Right lung (tissue), 10 donors: Measurements from ENCODE around the gene PSMD7. TPM values are rescaled to one million over a fixed set of nuclear protein-coding genes. Genes with fewer than 3 reads are reported as not detected.

Experiments
- DNase-seq, 2 donors: peaks; one replicate each; pipeline ENCODE4 v3.0.0-alpha.2; 2013
- long read RNA-seq, 8 donors: transcript quantifications; one replicate each; lab custom pipeline, GENCODE V29; 2026
- polyA plus RNA-seq, 5 donors: library from polyadenylated mRNA; unstranded; fragments of 120-200 nt; gene quantifications; one replicate each; pipeline versions ENCODE4 v1.2.1 to v1.2.3, GENCODE V29; 2013; ENCODE audit warnings: inconsistent platforms in 1 of 5, low replicate concordance in 1 of 5; ENCODE audit not compliant: insufficient read length in 5 of 5, insufficient read depth in 1 of 5

Gene PSMD7
- 10 to 100 TPM; 77.4 to 88.1 (median 82.2) TPM for polyA plus RNA-seq
- long read RNA-seq, donor 1, transcript PSMD7-202 (2 exons, 724 nt): minor isoform, 5 of 72 reads
- long read RNA-seq, donor 1, transcript PSMD7-201 (7 exons, 1,670 nt): major isoform, 40 of 72 reads
- long read RNA-seq, donor 1, partial matches to known transcripts: 24 of 72 reads
- long read RNA-seq, donor 1, other reads (novel, unspliced or antisense): 0 of 72 reads
- long read RNA-seq, donor 2, transcript PSMD7-201 (7 exons, 1,670 nt): major isoform, 26 of 47 reads
- long read RNA-seq, donor 2, partial matches to known transcripts: 15 of 47 reads
- long read RNA-seq, donor 2, other reads (novel, unspliced or antisense): 0 of 47 reads
- long read RNA-seq, donor 3, transcript PSMD7-201 (7 exons, 1,670 nt): major isoform, 36 of 64 reads
- long read RNA-seq, donor 3, transcript PSMD7-202 (2 exons, 724 nt): minor isoform, 12 of 64 reads
- long read RNA-seq, donor 3, partial matches to known transcripts: 14 of 64 reads
- long read RNA-seq, donor 3, other reads (novel, unspliced or antisense): 0 of 64 reads
- long read RNA-seq, donor 4, transcript PSMD7-201 (7 exons, 1,670 nt): major isoform, 17 of 30 reads
- long read RNA-seq, donor 4, partial matches to known transcripts: 11 of 30 reads
- long read RNA-seq, donor 4, other reads (novel, unspliced or antisense): 0 of 30 reads
- long read RNA-seq, donor 5, transcript PSMD7-201 (7 exons, 1,670 nt): major isoform, 68 of 102 reads
- long read RNA-seq, donor 5, partial matches to known transcripts: 30 of 102 reads
- long read RNA-seq, donor 5, other reads (novel, unspliced or antisense): 0 of 102 reads
- long read RNA-seq, donor 6, transcript PSMD7-201 (7 exons, 1,670 nt): major isoform, 45 of 70 reads
- long read RNA-seq, donor 6, transcript PSMD7-202 (2 exons, 724 nt): minor isoform, 8 of 70 reads
- long read RNA-seq, donor 6, partial matches to known transcripts: 16 of 70 reads
- long read RNA-seq, donor 6, other reads (novel, unspliced or antisense): 0 of 70 reads
- long read RNA-seq, donor 7, transcript PSMD7-201 (7 exons, 1,670 nt): major isoform, 66 of 83 reads
- long read RNA-seq, donor 7, partial matches to known transcripts: 13 of 83 reads
- long read RNA-seq, donor 7, other reads (novel, unspliced or antisense): 0 of 83 reads
- long read RNA-seq, donor 8, transcript PSMD7-201 (7 exons, 1,670 nt): major isoform, 10 of 19 reads
- long read RNA-seq, donor 8, partial matches to known transcripts: 8 of 19 reads
- long read RNA-seq, donor 8, other reads (novel, unspliced or antisense): 0 of 19 reads

DNA sequence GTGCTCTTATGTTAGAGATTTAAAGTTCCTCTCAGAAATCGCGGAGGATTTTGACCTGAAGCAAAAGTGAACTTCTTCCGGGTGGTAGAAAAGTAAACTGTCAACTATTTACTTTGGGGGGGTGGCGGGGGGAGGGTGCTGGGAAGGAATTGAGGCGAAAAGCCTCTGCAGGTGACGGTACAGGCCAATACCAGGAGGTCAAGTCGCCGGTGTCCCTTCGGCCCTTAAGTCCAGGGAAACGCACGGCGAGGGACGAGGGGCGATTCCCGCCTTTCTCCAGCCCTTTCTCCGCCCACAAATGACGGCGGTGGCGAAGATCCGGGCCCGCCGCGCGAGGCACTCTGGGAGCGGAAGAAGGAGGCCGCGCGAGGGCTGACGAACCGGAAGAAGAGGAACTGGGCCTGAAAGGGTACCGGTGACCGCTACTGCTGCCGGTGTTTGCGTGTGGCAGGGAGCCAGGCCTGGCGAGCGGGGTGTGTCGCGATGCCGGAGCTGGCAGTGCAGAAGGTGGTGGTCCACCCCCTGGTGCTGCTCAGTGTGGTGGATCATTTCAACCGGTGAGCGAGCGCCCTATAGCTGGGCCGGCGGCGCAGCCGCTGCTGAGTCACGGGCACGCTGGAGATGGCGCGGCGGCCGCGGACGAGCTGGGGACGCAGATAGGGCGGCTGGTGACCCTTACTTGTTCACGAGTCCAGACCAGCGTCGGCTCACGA, at the start of gene PSMD7:
Gene PSMD7, plus strand, starts transcription at position 383 of the 713 bp plus-strand sequence. Its CDS starts 101 bp downstream, at position 484.
- DNase-seq: peak; percentile 89 to 92

DNA sequence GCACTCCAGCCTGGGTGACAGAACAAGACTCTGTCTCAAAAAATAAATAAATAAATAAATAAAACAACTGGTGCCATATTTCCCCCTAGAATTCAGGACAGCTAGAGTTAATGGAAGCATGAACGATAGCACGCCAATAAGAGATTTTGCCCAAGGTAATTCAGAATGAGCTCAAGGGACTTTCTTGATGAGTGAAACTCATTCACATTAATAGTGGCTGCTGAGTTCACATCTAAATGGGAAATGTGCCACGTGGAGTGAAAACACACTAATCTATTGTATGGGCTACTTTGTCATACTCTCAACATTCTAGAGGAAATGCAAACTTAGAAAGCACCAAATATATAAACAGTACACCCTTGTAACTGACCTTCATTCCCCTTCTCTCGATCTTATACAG, 47.4 kb upstream of the PSMD7 start:
- DNase-seq: no peak

DNA sequence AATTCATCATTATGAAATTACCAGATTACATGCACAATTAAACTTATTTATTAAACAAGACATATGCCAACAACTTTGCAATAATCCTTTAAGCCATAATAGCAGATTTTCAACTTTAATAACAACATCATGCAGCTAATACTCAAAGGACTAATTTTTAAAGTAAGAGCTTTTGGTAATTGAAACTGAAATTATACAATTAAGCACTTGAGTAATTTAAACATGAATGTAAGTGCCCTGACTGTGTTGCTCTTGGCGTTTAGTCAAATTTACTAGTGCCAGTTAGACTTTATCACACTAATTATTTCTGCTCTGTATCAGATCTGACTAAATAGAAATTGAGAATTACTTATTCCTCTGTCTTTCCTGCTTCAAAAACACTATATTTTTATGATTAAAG, 46.8 kb upstream of the PSMD7 start:
- DNase-seq: no peak

DNA sequence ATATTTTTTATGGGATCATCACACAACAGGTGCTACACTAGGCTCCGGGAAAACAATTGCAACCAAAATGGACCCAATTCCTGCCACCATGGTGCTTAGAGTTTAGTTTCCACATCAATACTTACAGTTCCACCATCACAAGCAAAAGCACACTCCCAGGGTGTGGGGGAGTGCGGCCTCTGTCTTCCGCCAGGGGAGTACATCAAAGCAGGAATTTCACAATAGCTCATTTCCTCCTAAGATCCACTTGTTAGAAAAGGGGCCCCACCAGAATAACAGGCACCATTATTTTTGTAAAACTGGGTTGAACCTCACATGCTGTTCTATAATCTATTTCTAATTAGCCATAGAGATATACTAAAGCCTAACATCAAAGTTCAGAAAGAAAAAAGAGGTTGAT, 44.3 kb upstream of the PSMD7 start:
- no peak for DNase-seq

DNA sequence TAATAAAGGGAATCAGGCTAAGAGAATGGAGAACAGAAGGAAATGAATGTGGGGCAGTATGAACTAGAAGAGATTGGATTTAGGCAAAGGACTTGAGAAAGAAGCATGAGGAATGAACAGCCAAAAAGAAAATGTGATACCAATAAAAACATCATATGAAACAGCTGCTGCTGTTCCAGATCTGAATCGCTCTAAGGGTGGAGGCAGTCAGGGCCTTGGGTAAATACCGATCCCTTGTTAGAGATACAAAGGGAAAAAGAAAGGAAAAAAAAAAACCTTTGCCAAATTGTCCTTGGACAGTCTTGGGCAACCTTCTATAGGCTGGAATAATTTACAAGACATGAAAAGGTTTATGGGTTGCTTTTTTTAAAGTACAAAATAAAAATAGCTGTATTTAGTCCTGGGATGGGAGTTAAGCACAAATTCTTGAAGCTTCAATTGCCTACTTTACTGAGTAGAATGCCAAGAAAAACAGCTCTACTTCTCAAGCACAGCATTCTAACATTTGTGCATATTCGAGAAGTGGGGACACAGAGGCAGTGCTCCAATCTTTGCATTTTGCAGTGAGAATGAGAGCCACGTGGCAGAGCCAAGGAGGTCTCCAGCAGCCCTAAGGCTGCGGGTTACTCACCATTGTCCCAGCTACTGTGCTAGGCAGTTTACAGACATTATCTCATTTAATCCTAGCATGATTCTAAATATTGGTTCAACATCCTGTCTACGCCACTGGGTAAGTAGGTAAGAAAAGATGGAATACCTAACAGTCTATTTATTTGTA, 43.3 kb upstream of the PSMD7 start:
- no peak for DNase-seq

DNA sequence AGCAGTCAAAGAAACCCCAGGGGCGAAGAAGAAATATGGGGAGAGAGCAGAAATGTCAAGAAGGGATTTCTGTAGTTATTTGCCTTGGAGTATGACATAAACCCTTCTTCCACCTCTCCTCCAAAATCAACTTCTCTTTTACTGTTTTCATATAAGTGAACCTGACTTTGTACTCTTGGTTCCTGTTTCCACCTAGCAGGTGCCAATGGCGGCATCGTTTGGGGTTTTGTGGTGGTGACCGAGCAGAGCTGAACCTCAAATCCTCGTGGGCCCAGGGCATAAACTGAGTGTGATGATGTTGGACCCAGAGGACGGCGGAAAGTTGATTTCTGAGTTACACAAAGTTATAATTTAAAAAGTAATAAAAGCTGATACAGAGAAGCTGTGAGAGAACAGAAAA, 39.6 kb upstream of the PSMD7 start:
- DNase-seq: no peak

DNA sequence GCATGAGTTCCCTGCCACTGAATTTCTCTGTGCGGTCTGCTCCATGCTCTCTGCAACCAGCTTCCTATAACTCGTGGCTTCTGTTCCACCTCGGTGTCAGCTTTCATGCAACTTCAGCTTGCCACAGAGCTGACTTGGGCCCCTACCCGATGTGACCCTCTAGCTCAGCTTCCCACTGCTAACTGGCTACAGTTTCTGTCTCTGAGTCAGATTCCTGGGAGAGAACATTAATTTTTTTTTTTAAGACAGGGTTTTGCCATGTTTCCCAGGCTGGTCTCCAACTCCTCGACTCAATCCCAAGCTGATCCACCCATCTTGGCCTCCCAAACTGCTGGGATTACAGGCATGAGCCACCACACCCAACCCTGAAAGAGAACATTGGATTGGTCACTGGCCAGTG, 35.5 kb upstream of the PSMD7 start:
- DNase-seq: no peak

DNA sequence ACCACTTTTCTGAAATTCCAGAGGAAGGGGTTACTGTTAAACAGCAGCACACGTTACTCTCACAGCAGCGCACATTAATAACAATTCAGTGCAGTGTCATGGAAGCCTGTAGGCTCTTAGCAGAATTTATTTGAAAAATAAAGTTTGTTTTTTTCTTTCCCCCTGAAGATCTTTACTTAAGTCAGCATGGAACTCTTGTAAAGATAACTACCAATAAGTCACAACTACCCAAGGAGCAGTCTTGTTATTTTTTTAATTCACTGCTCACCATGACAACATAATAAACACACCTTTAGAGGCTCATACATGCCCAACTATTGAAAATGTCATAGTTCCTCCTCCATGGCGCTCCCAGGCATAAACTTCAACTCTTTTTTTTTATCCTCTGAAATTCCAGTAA, 31.8 kb upstream of the PSMD7 start:
- no peak for DNase-seq

DNA sequence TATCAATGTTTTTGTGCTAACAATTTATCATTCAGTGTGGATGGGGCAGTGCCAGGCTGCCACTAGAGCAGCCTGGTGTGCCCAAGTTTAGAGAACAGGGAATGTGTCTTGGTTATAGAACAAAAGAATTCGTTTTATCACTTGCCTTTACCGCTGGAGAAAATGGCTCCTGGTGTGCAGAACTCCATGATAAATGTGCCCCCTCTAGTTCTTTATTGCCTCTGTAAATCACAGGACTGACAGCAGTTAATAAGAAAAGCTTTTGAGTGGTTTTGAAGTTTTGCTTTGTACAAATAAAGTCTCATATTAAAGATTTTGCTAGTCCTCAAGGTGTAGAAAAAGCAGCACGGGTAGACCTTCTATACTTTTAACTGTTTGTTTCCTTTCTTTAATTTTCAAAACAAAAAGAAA, 28.2 kb upstream of the PSMD7 start:
- no peak for DNase-seq

DNA sequence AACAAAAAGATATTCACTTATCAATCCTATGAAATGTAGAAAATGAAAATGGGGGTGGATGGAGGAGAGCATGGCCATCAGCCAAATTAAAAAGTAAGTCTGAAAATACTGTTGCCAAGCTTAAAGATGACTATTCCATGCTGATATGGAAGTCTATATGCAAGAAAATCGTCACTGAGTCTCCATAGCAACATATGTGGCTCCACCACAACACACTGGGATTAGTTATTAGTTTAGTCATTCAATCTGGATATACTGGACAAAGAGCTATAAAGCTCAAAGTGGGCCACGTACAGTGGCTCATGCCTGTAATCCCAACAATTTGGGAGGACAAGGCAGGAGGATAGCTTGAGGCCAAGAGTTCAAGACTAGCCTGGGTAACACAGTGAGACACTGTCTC, 24.7 kb upstream of the PSMD7 start:
- DNase-seq: no peak

DNA sequence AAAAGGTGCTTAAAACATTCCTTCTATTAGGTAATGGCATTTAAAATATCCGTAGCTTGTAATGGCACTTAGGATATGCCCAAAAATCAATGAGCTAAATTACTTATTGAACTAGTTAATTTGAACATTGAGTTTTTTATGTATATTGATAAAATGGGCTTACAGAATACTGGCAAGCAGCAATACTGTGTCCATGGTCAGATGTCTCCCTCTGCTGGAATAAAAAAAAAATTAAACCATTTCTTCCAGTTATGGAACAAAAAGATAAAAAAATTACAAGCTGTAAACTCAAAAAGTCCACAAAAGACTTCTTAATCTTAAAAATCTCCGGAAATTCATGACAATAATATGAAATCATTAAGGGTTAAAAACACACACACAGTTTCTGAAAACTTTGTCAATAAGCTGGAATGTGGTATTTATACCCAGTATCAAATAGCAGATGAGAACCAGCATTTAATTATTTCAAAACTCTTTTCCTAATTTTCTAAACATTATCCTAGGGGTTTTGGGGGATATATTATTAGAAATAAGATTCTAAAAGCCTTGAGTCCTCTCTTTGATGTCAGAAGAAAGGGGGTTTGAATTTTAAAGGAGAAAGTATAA, 21.5 kb upstream of the PSMD7 start:
- DNase-seq: no peak

DNA sequence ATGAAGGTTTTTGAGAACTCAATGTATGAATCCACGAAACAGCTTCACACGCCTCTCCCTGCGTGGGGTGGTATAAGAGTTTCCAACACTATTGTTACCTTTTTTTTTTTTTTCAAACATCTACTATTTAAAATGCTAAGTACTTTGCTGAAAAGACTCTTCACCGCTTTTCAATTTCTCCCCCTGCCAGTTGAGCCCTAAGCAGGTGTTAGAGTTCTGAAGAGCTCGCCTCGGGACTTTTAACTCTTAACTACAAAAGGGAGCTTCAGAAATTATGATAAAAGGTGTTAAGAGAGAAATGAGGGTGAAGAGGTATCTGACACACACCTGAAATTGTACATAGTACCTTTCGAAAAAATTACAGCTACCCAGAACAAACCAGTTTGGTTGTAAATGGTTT, 20.9 kb upstream of the PSMD7 start:
- DNase-seq: no peak

DNA sequence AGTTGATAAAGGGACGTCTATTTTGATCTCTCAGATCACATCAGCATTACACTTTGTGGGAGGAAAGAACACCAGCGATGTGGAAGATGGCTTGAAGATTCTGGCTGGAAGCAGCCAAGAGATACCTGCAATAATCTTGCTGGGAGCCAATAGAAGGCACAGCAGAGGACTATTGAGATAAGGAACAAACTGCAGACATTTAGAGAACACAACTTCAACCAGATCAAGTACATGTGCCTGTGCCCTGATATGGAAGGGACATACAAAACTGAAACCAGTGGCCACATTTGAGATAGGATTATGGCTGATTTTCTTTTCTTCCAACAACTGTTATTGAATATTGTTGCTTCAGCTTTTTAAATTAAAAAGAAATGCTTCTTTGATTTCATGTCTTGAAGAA, 18.6 kb upstream of the PSMD7 start:
- no peak for DNase-seq

DNA sequence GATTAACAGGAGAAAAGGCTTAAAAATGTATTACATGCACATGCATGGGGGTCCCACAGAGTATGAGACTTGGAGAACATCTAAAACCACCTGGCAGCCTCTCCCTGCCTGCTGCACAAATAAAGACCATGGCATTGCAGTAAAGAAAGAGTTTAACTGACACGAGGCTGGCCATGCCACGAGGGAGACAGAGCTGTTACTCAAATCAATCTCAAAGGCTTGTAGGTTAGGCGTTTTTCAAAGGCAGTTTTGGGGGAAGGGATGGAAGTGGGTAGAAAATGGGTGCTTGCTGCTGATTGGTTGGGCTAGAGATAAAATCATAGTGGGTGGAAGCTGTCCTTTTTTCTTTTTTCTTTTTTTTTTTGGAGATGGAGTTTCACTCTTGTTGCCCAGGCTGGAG, 17.3 kb upstream of the PSMD7 start:
- no peak for DNase-seq

DNA sequence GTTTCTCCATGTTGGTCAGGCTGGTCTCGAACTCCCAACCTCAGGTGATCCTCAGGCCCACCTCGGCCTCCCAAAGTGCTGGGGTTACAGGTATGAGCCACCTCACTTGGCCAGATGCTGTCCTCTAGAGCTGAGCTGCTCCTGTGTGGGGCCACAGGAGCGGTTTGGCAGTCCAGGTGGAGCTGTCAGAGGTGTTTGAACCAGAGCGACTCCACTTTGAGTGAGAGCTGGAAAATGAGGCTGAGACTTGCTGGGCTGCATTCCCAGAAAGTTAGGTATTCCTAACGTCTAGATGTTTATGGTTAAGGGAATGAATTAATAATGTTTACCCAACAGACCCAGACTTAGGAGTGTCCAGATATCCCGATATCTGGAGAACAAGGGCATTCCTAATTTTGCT, 16.8 kb upstream of the PSMD7 start:
- DNase-seq: no peak

DNA sequence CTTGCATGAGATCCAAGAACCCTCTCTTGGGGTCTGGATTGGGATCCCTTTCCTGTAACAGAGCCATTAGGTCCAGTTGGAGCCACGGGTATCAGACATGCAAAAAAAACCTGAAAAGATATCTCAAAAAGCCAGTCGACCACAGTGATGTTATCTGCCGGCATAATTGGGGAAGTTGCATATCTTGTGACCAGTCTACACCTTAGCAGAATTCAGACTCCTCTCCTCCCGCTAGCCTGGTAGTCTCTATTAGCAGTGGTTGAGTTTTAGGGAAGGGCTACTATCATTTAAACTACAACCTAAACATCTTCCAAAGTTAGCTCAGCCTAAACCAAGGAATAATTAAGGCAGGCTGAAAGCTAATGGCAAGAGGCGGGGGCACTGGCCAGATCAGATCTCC, 16.2 kb upstream of the PSMD7 start:
- DNase-seq: no peak

DNA sequence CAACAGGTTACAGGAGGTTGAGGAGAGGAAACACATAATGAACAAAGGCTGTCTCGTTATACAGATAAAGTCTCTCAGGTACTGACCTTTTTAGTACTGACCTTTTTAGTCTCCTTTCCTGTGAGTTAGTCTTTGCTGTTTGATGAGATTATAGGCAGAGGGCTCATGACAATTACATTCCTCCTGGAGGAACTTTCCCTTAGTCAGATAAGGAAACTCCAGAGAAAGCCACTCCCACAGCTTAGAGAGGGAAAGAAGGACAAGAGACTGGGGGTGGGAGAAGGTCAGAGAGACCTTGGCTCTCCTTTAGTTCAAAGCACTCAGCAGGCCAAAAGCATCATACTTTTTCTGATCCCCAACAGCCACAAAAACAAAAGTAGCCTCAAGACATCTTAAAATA, 15.3 kb upstream of the PSMD7 start:
- DNase-seq: no peak

DNA sequence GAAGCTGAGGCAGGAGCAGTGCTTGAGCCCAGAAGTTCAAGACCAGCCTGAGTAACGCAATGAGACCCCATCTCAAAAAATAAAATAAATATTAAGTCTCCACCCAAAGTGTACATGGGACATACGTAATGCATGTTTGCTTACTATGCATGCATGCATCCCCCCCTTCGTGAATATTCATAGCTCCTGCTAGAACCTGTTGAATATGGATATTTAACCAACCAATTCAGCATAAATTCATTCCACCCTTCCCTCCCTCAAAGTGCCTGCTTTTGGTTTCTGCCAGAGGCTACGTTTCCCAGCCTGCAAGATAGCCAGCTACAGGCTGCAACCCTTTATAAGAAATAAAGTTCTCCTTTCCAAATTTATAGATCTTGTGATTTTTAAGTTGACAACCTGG, 12.9 kb upstream of the PSMD7 start:
- no peak for DNase-seq

DNA sequence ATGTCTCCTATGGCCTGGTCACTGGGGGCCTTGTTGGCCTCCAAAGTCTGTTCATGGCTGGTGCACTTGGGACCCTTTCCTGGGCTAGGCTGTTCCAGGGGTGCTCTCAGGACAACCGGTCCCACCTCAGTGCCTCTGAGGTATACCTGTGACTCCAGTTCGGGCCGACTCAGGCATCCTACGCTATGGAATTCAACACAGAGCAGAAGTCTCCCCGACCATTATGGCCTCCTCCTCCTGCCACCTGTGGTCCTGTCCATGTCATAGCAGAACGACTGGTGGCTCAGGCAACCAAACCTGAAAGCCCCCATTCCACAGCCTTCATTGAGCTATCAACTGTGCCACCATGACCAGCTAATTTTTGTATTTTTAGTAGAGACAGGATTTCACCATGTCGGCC, 8.5 kb upstream of the PSMD7 start:
- no peak for DNase-seq

DNA sequence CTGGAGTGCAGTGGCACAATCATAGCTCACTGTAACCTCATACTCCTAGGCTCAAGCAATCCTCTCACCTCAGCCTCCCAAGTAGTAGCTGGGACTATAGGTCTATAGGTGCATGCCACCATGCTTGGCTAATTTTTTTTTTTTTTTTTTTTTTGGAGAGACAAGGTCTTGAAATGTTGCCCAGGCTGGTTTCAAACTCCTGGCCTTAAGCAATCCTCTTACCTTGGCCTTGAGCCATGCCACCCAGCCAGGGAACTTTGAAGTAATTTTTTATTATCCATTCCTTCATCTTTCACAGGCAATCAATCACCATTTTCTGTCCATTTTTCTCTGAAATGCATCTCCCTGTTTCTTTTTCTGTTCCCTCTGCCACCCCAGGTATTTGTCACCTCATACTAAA, 6.3 kb upstream of the PSMD7 start:
- no peak for DNase-seq
